ENCODE measurements around the gene COL24A1.
"Not testable (repeated sequence)": the region's sequence is repeated elsewhere in the genome, so short reads cannot be mapped to it uniquely, and the experiment has no call there.

The COL24A1 gene

GRCh38 chr1:86082183-86082582, 74.4 kb downstream of the COL24A1 start:
- no peak overlapping the region for H3K4me3 ChIP-seq (ENCODE audit: low read length)
- TF ChIP-seq ZNF274 (IDR thresholded peaks at IDR 0.05; ENCODE audit: low read depth, low read length), result no peak

DNA sequence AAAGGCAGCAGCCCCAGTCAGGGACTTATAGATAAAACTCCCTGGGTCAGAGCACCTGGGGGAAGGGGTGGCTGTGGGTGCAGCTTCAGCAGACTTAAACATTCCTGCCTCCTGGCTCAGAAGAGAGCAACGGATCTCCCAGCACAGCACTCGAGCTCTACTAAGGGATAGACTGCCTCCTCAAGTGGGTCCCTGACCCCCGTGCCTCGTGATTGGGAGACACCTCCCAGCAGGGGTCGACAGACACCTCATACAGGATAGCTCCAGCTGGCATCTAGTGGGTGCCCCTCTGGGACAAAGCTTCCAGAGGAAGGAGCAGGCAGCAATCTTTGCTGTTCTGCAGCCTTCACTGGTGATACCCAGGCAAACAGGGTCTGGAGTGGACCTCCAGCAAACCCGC, 84.1 kb downstream of the COL24A1 start:
- not testable (repeated sequence) for H3K4me3 ChIP-seq (ENCODE audit: low read length)

GRCh38 chr1:86071870-86072269, 84.7 kb downstream of the COL24A1 start:
- H3K4me3 ChIP-seq (ENCODE audit: low read length), result not testable (repeated sequence)

GRCh38 chr1:86069757-86070145, 86.8 kb downstream of the COL24A1 start:
- TF ChIP-seq ZNF274 (IDR thresholded peaks at IDR 0.05; ENCODE audit: low read depth, low read length), result no peak
- no peak overlapping the region for H3K4me3 ChIP-seq (ENCODE audit: low read length)

GRCh38 chr1:86068841-86069756, 87.5 kb downstream of the COL24A1 start:
- H3K4me3 ChIP-seq (ENCODE audit: low read length), result no peak overlapping the region
- TF ChIP-seq ZNF274 (IDR thresholded peaks at IDR 0.05; ENCODE audit: low read depth, low read length), result no peak

DNA sequence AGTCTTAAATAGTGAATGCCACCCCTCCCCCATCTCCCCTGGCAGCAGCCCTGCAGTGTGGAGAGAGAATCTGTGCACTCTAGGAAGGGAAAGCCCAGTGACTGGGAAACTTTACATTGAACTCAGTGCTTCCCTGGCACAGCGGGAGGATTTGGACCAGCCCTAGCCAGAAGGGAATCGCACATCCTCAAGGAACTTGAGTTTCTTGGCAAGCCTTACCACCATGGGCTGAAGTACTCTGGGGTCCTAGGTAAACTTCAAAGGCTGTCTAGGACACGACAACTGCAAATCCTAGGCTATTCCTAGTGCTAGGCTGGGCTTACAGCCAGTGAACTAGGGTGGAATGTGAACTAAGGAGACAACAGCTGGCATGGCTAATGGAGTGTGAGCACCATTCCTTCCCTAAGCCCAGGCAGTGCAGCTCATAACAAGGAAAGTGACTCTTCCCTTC, 88.3 kb downstream of the COL24A1 start:
- no peak for TF ChIP-seq ZNF274 (IDR thresholded peaks at IDR 0.05; ENCODE audit: low read depth, low read length)
- no peak overlapping the region for H3K4me3 ChIP-seq (ENCODE audit: low read length)

DNA sequence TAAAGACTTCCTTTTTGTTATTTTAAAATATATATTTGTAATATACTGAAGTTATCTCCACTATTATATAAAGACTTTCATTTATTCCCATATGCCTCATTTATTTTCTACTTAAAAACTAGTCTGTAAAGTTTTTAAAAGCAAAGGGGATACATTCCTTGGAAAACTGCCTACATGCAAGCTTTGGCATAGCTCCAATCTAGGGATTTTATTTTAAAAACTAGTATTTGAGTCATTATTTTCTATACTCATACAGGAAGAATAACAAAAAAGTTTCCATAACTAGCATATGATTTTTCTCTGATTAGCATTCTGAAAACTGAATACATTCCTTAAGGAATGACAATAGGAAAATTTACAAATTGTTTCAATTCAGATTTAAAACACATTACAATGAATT, 88.9 kb downstream of the COL24A1 start:
- H3K4me3 ChIP-seq (ENCODE audit: low read length), result no peak overlapping the region
- no peak for TF ChIP-seq ZNF274 (IDR thresholded peaks at IDR 0.05; ENCODE audit: low read depth, low read length)

DNA sequence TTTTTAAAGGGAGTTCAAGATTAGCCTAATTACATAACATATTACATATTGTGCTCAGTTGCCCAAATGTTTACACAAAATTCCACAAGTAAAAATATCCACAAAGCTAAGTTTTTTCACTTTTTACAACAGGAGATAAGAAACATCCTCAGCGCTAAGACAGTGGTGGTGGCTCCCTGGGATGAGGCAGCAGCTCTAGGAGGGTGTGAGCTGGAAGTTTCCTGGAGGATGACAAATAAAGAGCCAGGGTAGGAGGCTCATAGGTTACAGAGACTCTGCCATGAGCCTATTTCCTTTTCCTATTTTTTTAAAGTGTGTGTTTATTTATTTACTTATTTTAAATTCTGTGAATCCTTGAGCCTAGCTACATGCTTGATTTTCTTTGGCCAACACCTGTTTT, 91.7 kb downstream of the COL24A1 start:
- no peak for TF ChIP-seq ZNF274 (IDR thresholded peaks at IDR 0.05; ENCODE audit: low read depth, low read length)
- no peak overlapping the region for H3K4me3 ChIP-seq (ENCODE audit: low read length)

DNA sequence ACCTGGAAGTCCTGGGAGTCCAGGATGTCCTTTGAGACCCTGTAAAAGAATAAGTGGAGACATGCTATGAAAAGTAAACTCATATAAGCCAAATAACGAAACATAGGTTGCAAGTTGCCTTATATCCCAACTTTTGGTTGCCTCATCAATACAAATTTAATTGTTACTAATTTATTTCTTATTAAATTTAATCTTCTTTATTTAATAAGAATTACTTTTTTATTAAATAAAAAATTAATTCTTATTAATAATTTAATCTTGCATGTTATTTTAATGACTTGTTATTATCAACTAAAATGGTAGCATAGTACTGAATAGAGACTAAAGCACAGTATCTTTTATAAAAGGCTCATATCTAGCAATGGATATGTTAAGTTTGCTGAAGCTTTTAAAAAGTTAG, 92.9 kb downstream of the COL24A1 start:
- TF ChIP-seq ZNF274 (IDR thresholded peaks at IDR 0.05; ENCODE audit: low read depth, low read length), result no peak
- no peak overlapping the region for H3K4me3 ChIP-seq (ENCODE audit: low read length)

GRCh38 chr1:86062453-86062852, 94.1 kb downstream of the COL24A1 start:
- TF ChIP-seq ZNF274 (IDR thresholded peaks at IDR 0.05; ENCODE audit: low read depth, low read length), result no peak
- H3K4me3 ChIP-seq (ENCODE audit: low read length), result no peak overlapping the region

DNA sequence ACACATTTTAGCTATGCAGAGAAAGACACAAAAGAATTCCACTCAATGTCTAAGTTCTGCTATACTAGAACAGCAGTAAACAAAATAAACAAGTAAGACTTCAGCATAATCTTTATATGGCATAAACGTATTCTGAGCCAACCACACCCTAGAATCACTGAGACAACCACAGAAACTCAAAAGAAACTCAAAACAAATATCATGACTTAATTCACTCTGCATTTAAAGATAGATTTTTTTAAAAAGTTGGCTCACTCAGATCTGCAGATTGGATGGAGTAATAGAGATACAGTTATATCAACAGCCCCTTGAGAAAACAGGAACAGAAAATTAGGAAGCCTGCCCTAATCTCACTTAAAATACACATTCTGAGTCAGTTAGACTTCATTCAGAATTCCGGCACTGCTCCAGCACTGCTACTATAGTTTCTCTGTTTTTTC, 95.0 kb downstream of the COL24A1 start:
- no peak overlapping the region for H3K4me3 ChIP-seq (ENCODE audit: low read length)
- no peak for TF ChIP-seq ZNF274 (IDR thresholded peaks at IDR 0.05; ENCODE audit: low read depth, low read length)

- no peak for TF ChIP-seq ZNF274 (IDR thresholded peaks at IDR 0.05; ENCODE audit: low read depth, low read length)
These were observed 102.2 kb downstream of the COL24A1 start for GRCh38 chr1:86054396-86054795.

DNA sequence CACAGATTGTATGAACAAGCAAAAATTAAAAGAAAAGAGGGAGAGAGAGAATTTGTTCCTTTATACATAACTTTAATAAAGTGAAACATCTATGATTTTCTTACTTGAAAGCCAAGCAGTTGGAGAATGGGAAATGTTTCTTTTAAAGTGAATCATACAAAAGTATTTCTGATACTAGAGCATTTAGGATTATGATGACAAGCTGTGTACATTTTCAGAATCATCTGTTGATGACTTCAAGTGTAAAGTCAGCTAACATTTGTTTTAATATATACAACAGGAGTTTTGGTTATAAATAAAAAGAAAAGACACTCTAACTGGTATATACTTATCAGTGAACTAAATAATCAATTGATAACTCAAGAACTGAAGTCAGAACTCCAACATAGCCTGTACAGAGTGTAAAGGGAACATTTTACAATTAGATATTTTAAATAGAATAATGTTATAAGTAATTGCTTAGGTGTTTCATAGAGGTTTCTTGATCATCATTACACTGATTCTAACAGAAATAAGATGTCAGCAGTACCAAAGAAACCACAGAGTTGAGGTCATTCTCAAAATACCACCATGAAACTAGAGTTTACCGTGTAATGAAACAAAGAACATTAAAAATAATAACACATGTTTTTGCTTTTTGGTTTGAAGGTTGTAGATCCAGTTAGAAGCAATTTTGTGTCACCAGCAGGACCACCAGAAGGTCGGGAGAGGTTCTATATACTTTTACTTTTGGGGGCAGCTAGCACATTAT, 103.4 kb downstream of the COL24A1 start:
- TF ChIP-seq ZNF274 (IDR thresholded peaks at IDR 0.05; ENCODE audit: low read depth, low read length), result no peak
- H3K4me3 ChIP-seq (ENCODE audit: low read length), result no peak overlapping the region

More at GRCh38 chr1:86054396-86054795, 102.2 kb downstream of the COL24A1 start:
- no peak overlapping the region for H3K4me3 ChIP-seq (ENCODE audit: low read length)

DNA sequence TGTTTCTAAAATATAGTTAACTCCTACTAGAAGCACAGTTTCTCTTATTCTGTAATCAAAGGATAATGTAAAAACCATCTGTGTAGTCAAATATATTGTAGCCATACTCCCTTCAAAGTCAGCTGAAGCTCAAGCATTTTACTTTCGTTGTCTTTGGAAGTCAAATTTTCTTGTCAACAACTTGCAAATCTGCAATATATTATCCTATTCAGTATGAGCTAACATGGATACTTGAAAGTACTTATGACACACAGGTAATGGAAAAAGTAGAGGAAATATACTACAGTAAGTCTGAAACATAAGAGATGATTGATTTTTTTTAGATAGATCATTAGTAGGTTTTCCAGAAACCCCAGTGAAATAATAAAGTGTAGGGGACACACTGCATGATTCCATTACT, 121.5 kb downstream of the COL24A1 start:
- no peak for TF ChIP-seq ZNF274 (IDR thresholded peaks at IDR 0.05; ENCODE audit: low read depth, low read length)
- H3K4me3 ChIP-seq (ENCODE audit: low read length), result no peak overlapping the region

DNA sequence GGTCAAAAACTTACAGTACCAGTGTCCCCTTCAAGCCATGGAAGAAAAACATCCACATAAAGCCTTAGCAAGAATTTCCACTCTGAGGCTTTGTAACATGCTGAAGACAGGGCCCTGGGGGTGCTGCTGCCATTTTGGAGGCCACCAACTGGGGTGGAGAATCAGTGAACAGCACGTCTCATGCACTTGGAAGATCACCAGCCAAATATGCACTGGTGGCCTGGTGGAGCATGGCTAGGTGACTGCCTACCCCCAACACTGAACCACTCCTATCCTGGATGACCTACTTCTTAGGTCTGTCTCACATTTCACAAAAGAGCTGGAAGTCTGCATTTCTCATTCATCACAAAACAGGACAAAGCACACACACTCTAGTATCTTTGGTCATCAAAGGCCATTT, 126.4 kb downstream of the COL24A1 start:
- H3K4me3 ChIP-seq (ENCODE audit: low read length), result no peak overlapping the region
- TF ChIP-seq ZNF274 (IDR thresholded peaks at IDR 0.05; ENCODE audit: low read depth, low read length), result no peak

All from GM08714 (cell line).